ENCODE results near the gene PPFIA3.
"Not testable (repeated sequence)": the region's sequence is repeated elsewhere in the genome, so short reads cannot be mapped to it uniquely, and the experiment has no call there.

DNA sequence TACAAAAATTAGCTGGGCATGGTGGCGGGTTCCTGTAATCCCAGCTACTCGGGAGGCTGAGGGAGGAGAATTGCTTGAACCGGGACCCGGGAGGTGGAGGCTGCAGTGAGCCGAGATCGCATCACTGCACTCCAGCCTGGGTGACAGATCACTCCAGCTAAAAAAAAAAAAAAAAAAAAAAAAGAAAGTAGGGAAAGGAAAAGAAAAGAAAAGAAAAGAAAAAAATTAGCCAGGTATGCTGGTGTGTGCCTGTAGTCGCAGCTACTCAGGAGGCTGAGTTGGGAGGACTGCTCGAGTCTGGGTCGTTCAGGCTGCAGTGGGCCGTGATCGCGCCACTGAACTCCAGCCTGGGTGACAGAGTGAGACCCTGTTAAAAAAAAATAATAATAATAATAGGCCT, 7.9 kb downstream of the PPFIA3 start:
- not testable (repeated sequence) for TF ChIP-seq POLR2A (IDR thresholded peaks at IDR 0.05; ENCODE audit: low read length); CEBPB (IDR thresholded peaks at IDR 0.05)
- TF ChIP-seq, protein P1, sequence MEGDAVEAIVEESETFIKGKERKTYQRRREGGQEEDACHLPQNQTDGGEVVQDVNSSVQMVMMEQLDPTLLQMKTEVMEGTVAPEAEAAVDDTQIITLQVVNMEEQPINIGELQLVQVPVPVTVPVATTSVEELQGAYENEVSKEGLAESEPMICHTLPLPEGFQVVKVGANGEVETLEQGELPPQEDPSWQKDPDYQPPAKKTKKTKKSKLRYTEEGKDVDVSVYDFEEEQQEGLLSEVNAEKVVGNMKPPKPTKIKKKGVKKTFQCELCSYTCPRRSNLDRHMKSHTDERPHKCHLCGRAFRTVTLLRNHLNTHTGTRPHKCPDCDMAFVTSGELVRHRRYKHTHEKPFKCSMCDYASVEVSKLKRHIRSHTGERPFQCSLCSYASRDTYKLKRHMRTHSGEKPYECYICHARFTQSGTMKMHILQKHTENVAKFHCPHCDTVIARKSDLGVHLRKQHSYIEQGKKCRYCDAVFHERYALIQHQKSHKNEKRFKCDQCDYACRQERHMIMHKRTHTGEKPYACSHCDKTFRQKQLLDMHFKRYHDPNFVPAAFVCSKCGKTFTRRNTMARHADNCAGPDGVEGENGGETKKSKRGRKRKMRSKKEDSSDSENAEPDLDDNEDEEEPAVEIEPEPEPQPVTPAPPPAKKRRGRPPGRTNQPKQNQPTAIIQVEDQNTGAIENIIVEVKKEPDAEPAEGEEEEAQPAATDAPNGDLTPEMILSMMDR (IDR thresholded peaks at IDR 0.05), result not testable (repeated sequence)
